NCI-H2081 treated with DMSO at 0.1 percent for 48 hours (cell line): ENCODE data around the gene PLAU.
"Not testable (repeated sequence)": the region's sequence is repeated elsewhere in the genome, so short reads cannot be mapped to it uniquely, and the experiment has no call there.

Experiments
- DNase-seq: peaks from one replicate; lab custom pipeline; 2025; lab: John Stamatoyannopoulos, UW

The PLAU gene

GRCh38 chr10:73898730-73899410 is 12.1 kb upstream of the PLAU start:
- no peak for DNase-seq

GRCh38 chr10:73899423-73899822 is 11.5 kb upstream of the PLAU start:
- no peak for DNase-seq

- DNase-seq, result no peak
Observed at GRCh38 chr10:73900064-73900463, 10.9 kb upstream of the PLAU start.

GRCh38 chr10:73901261-73901660 is 9.7 kb upstream of the PLAU start:
- DNase-seq, result no peak

- DNase-seq, result no peak
Observed at GRCh38 chr10:73902351-73902750, 8.6 kb upstream of the PLAU start.

- DNase-seq, result no peak
Observed at GRCh38 chr10:73905256-73906020, 5.5 kb upstream of the PLAU start.

- DNase-seq, result no peak
Observed at GRCh38 chr10:73906524-73907447, 4.1 kb upstream of the PLAU start.

- no peak for DNase-seq
Observed at GRCh38 chr10:73907841-73908517, 3.0 kb upstream of the PLAU start.

GRCh38 chr10:73908853-73909539 is 1.9 kb upstream of the PLAU start:
- no peak for DNase-seq

- DNase-seq, result no peak
Observed at GRCh38 chr10:73909540-73910115, 1.3 kb upstream of the PLAU start.

GRCh38 chr10:73910401-73910763 is 550 bp upstream of the PLAU start:
- no peak for DNase-seq

- DNase-seq, result no peak
Observed at GRCh38 chr10:73911553-73912004, 647 bp downstream of the PLAU start.

GRCh38 chr10:73914036-73914435 is 3.1 kb downstream of the PLAU start:
- DNase-seq, result no peak

- DNase-seq, result no peak
Observed at GRCh38 chr10:73915206-73915851, 4.4 kb downstream of the PLAU start.

GRCh38 chr10:73916761-73917470 is 6.0 kb downstream of the PLAU start:
- DNase-seq, result no peak

- no peak for DNase-seq
Observed at GRCh38 chr10:73917566-73918305, 6.8 kb downstream of the PLAU start.

GRCh38 chr10:73919481-73919880 is 8.5 kb downstream of the PLAU start:
- not testable (repeated sequence) for DNase-seq

- no peak for DNase-seq
Observed at GRCh38 chr10:73920089-73920488, 9.2 kb downstream of the PLAU start.
